RWPE2 (cell line): ENCODE results near the gene CENPN.

ENCODE experiments used
- ATAC-seq: fragments of 200-7000 bp; cut with Tn5 transposase; 3 replicates; pipeline ENCODE4 v1.9.1; 2021; ENCODE audit warnings: low read depth
- DNase-seq: peaks from one replicate; pipeline ENCODE4 v3.0.0-alpha.2; 2020; ENCODE audit warnings: low spot score
- H3K27ac ChIP-seq: fragments of 450-650 bp; 2 replicates; pipeline ENCODE4 v1.5.1; 2017; ENCODE audit warnings: mild to moderate bottlenecking; ENCODE audit not compliant: poor library complexity, severe bottlenecking
- H3K27me3 ChIP-seq: fragments of 250-450 bp; sonication (Bioruptor Pico); 2 replicates; pipeline ENCODE4 v1.5.1; 2021; ENCODE audit warnings: mild to moderate bottlenecking, moderate library complexity; ENCODE audit not compliant: insufficient read depth, poor library complexity, severe bottlenecking
- H3K36me3 ChIP-seq: fragments of 250-450 bp; sonication (Bioruptor Pico); 2 replicates; pipeline ENCODE4 v1.5.1; 2020; ENCODE audit warnings: low read depth, mild to moderate bottlenecking, moderate library complexity
- H3K4me1 ChIP-seq: fragments of 250-450 bp; sonication (Bioruptor Pico); 2 replicates; pipeline ENCODE4 v1.5.1; 2021; ENCODE audit warnings: mild to moderate bottlenecking, moderate library complexity; ENCODE audit not compliant: insufficient read depth, poor library complexity, severe bottlenecking
- H3K4me3 ChIP-seq: fragments of 250-450 bp; sonication (Bioruptor Pico); 2 replicates; pipeline ENCODE4 v1.5.1; 2021; ENCODE audit warnings: mild to moderate bottlenecking, moderate library complexity; ENCODE audit not compliant: severe bottlenecking
- H3K9me3 ChIP-seq: fragments of 250-450 bp; sonication (Bioruptor Pico); 2 replicates; pipeline ENCODE4 v1.5.1; 2021; ENCODE audit warnings: mild to moderate bottlenecking, moderate library complexity; ENCODE audit not compliant: severe bottlenecking
- CTCF ChIP-seq: fragments of 450-650 bp; IDR thresholded peaks from one replicate; pipeline ENCODE4 v1.5.1; 2017; ENCODE audit warnings: mild to moderate bottlenecking, moderate library complexity; ENCODE audit not compliant: poor library complexity, severe bottlenecking

The CENPN gene

GRCh38 chr16:80990577-80990976, 16.4 kb upstream of the CENPN start:
- no peak for TF ChIP-seq CTCF
- H3K27me3 ChIP-seq = no peaks in the 10 kb centered on the region

DNA sequence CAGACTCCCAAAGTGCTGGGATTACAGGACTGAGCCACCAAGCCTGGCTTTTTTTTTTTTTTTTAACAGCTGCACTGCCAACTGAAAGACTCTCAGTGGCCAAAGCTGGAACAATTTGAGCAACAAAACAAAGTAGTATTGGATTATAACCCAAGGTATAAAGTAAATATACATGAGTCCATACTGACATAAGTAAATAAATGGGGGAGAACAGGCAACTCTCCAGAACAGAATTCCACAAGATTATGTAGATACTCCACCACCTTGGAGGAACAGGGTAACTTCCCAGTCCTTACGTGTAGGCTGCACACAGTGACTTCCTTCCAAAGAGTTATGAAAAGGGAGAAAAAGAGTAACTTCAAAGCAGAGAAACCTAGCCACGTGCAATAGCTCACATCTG, 16.0 kb upstream of the CENPN start:
- DNase-seq (no peak), ATAC-seq (no peak)
- H3K27me3 ChIP-seq = no peaks in the 10 kb centered on the region
- H3K4me3 ChIP-seq = no peak overlapping the region
- H3K36me3 ChIP-seq = peaks cover 20% of the 10 kb centered on the region
- H3K27ac ChIP-seq = no peak overlapping the region
- no peak for TF ChIP-seq CTCF
- no peaks in the 10 kb centered on the region for H3K9me3 ChIP-seq
- H3K4me1 ChIP-seq = peaks cover 22% of the 10 kb centered on the region

More at GRCh38 chr16:80990577-80990976, 16.4 kb upstream of the CENPN start:
- peaks cover 22% of the 10 kb centered on the region for H3K4me1 ChIP-seq
- H3K4me3 ChIP-seq = no peak overlapping the region
- DNase-seq (no peak), ATAC-seq (no peak)
- H3K27ac ChIP-seq = no peak overlapping the region
- no peaks in the 10 kb centered on the region for H3K9me3 ChIP-seq
- peaks cover 19% of the 10 kb centered on the region for H3K36me3 ChIP-seq

DNA sequence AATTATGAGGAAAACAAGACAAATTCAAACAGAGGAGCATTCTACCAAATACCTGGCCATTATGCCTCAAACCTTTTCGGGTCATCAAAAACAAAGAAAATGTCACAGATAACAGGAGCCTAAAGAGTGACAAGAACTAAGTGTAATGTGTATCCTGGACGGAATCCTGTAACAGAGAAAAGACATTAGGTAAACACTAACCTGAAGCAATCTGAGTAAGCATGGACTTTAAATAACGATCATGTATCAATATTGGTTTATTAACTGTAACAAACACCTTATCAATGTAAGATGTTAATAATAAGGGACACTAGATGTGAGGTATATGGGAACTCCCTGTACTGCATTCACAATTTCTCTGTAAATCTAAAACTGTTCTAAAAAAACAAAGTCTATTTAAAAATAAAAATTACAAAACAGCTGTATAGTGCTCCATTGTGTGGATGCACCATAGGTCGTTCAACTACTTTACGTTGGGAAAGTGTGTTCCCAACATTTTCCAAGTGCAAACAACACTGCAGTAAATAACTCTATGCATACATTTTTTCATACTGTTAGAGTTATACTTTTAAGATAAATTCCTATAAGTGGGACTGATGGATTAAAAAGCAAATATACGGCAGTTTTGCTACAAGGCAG, 15.1 kb upstream of the CENPN start:
- H3K27ac ChIP-seq = no peak overlapping the region
- DNase-seq = no peak
- ATAC-seq = no peak
- H3K9me3 ChIP-seq = no peaks in the 10 kb centered on the region
- H3K4me3 ChIP-seq = no peak overlapping the region
- TF ChIP-seq CTCF = no peak
- peaks cover 28% of the 10 kb centered on the region for H3K36me3 ChIP-seq
- H3K27me3 ChIP-seq = no peaks in the 10 kb centered on the region
- peaks cover 28% of the 10 kb centered on the region for H3K4me1 ChIP-seq

- peaks cover 32% of the 10 kb centered on the region for H3K4me1 ChIP-seq
- no peaks in the 10 kb centered on the region for H3K9me3 ChIP-seq
- DNase-seq = no peak
- no peak for TF ChIP-seq CTCF
- no peaks in the 10 kb centered on the region for H3K27me3 ChIP-seq
- no peak overlapping the region for H3K4me3 ChIP-seq
- H3K36me3 ChIP-seq = peaks cover 29% of the 10 kb centered on the region
- ATAC-seq = no peak
- H3K27ac ChIP-seq = peak overlapping the region; percentile 48
These were observed 14.2 kb upstream of the CENPN start for GRCh38 chr16:80992676-80993293.

DNA sequence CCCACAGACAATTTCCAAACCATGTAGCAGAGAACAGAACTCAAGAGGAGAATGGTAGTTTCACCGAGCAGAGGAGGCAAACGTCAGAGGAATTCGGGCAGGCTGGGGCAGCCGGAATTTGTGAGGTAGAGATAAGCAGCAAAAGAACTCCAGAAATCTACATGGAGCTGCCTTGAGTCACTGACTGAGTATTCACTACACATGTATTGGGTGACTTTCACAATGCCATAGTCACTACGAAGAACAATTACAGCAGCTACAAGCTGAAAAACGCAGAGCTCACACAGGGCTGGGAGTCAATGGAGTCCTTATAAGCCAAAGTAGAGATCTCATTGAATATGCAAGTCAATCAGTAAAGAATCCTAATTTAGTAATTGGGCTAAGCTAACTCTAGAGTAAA, 13.7 kb upstream of the CENPN start:
- no peak for DNase-seq
- peak; percentile 99 for ATAC-seq
- H3K4me3 ChIP-seq = no peak overlapping the region
- no peak for TF ChIP-seq CTCF
- peak overlapping the region; percentile 48 for H3K27ac ChIP-seq
- peaks cover 32% of the 10 kb centered on the region for H3K4me1 ChIP-seq
- H3K36me3 ChIP-seq = peaks cover 29% of the 10 kb centered on the region
- H3K27me3 ChIP-seq = no peaks in the 10 kb centered on the region
- no peaks in the 10 kb centered on the region for H3K9me3 ChIP-seq
